ENCODE results near the gene ANTKMT.

- TF ChIP-seq FOXP2 (optimal IDR thresholded peaks at IDR 0.05; ENCODE audit: control extremely low read depth, extremely low read length, insufficient read depth) (no peak), POLR2AphosphoS5 (IDR thresholded peaks at IDR 0.05; ENCODE audit: borderline replicate concordance, low read depth, low read length) (no peak)
These were observed 35.5 kb downstream of the ANTKMT start for GRCh38 chr16:756428-756827.
